GM18520 (cell line): Measurements from ENCODE around the gene TREH.

Source experiments
- ATAC-seq: cut with Tn5 transposase; IDR thresholded peaks from one replicate; pipeline ENCODE4 v1.9.1; 2021; ENCODE audit not compliant: unreplicated experiment

The TREH gene

GRCh38 chr11:118666371-118666770 is 13.1 kb downstream of the TREH start:
- no peak for ATAC-seq

- ATAC-seq, result no peak
Observed at GRCh38 chr11:118663902-118664301, 15.5 kb downstream of the TREH start.

GRCh38 chr11:118663381-118663780 is 16.1 kb downstream of the TREH start:
- ATAC-seq, result no peak

GRCh38 chr11:118662401-118663271 is 16.8 kb downstream of the TREH start:
- no peak for ATAC-seq

DNA sequence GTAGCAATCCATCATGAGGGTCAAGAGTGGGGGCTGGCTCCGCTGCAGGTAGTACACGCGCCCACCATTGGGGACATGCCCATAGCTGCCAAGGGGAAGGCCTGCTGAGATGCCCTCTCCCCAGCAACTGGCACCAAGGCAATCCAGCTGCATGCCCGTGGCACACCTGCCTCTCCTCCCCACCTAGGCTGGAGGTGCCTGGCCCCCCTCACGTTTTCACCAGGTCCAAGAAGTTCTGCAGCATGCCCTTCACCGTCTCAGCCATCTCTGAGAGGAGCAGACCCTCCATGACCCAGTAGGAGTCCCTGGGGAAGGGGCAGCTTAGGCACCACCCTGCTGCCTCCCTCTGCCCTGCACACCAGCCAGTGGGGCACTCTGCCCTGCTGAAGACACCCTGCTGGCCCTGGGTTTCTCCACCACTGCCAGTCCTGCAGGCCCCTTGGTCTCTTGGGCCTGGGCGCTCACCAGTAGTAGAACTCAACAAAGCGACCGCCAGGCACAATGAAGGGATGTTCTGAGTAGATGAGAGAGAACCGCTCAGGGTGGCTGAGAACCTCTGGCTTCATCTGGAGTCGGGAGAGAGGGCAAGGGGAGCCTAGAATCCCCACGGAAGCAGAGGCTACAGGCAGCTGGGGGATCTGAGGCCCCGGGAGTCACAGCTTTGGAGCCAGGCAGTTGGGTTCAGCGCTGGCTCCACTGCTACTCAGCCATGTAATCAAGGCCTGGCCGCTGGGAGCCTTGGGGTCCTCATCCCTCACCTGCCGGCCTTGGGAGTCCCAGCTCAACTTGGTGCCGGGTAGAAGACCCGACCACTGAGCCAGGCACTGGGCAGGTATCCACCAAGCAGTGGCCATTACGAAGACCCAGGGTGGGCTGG is 17.8 kb downstream of the TREH start:
- ATAC-seq, result no peak

DNA sequence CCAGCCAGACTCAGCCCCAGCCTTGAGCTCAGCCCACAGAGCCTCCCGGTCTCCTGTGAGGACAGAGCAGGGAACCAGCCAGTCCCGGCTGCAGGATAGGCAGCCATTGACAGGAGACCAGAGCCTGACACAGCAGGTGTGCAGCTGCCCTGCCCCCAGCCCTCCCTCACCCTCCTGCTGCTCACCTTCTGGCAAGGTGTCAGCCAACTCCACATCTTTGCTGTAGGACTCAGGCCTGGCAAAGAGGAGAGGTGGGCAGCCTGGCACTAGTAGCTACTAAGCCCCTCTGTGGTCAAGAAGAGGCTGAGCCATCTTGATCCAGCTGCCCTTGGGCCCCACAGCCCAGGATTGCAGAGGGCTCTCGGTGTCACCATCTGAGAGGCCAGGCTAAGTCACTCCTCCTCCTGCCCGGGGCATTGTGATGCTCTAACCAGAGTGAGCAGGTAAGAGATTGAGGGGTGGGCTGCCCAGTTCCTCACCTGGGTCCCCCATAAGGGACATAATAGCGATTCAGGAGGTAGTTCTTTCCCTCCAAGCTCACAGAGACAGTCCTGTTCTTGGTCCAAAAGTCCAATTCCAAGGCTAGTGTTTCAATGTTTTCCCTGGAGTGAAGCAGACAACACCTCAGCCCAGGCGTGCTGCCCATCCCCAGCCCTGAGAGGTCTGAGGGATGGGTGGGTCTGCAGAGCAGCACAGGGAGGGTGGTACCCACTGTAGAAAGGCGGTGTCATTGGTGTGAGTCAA is 18.6 kb downstream of the TREH start:
- ATAC-seq, result no peak

GRCh38 chr11:118659953-118660680 is 19.3 kb downstream of the TREH start:
- no peak for ATAC-seq

DNA sequence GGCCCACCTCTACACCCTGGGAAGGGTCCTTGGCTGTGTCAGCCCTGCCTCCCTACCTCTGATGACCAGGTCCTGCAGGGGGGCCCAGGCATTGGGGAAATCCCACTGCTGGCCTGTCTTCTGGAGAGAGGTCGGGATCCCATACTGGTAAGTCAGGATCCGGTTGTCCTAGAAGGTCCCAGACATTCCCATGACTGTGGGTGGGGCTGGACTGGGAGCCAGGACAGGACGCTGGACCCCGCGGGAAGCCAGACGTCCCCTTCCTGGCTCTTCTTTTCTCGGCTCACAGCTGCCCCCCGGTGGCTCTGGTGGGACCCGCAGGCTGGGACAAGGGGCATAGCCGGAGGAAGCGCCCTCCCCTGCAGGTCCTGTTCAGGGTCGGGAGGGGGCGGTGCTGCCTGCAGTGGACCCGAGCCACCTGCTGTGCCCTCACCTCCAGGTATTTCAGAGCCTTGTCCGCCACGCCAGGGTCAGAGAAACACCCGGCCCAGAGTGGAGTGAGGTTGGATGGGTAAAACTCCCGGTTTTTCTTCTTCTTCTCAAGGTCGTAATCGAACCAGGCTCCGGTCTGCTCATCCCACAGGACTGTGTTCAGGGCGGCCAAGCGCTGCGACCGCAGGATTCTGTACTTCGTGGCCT is 20.0 kb downstream of the TREH start:
- no peak for ATAC-seq

DNA sequence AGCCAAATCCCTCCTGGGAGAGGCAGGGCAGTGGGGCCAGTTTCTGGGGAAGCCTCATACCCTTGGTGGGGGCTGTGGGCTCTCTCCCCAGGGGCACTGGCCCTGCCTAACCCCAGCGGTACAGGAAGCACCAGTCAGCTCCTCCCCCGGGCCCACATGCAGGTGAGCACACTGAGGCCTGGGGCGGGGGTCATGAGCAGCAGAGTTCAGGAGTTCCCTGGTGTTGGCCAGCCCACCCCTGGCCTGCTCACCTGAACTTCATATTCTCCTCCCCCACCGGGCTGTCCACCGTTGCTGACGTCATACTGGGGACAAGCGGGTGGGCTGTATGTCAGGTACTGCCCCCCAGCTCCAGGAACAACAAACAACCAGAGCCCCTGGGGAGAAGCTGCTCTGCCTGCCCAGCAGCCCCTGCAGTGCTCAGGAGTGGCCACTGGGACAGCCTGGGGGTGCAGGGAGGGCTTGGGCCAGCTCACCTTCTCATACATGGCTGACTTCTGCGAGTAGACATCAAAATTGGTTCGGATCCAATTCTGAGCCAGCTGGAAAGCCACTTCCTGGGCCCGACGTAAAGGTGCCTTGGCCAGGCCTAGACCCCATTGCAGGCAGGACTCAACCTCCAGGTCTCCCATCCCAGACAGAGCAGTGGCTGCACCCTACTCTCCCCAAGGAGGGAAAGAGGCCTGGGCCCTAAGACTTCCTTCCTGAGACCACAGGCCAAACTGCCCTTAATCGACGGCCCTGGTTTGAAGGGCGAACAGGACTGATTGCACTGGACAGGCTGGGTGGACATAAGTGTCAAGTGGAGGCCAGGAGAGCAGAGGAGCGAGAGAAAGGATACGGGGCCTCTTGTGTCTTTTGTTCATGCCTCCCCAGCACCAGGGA is 20.8 kb downstream of the TREH start:
- ATAC-seq, result no peak

DNA sequence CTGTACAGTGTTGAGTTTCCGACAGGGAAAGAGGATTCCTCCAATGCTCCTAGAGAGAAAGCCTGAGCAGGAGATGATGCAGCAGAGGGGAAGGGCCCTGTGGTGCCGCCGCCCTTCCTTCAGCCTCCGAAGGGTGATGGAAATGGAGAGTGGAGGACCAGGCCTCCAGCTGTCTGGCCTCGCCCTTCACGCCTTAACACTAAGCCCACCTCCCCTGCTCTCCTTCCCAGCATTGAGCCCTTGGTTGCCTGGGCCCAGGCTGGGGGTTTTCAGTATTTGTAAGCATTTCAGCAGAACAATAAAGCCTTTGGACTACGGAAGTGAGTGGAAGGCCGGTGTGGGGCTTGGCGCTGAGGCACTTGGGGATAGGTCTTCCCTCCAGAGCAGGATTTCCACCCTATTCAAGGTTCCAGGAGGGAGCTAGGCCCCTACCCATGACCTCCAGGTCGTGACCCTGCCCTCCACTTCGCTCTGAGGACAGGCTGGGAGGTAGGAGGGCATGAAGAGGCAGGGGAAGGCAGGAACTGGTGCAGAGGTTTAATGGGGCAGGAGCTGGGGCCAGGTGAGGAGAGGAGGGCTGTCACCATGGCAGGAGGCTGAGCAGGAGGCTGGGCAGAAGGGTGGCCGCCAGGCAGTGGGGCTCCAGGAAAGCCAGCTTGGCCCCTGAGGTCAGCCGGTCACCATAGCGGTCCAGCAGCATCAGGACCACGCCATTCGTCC is 21.6 kb downstream of the TREH start:
- no peak for ATAC-seq

- ATAC-seq, result no peak
Observed at GRCh38 chr11:118657238-118657637, 22.2 kb downstream of the TREH start.

DNA sequence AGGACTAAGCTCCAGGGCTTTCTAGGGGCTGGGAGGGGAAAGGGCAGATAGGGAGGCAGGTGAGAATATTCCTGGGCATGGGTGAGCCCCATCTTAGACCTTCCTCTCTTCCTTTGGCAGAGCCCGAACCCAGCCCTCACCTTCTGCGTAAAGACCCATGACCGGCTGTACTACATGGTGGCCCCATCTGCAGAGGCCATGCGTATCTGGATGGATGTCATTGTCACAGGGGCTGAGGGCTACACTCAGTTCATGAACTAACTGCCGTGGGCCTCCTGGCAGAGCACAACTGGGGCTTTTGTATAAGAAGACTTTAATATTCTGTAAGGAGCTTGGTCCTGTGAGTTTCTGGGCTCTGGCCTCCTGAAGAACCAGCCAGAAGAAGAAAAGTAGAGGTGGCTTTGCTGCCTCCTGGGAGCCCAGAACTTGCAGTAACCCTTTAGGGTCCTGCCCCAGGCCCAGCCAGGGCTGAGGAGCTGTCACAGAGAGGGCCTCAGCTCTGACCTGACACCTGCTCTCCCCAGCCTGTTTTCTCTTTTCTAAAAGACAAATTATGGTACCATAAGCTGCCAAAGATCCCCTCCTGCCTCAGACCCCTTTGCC is 22.8 kb downstream of the TREH start:
- ATAC-seq, result no peak

- ATAC-seq, result no peak
Observed at GRCh38 chr11:118655486-118656190, 23.8 kb downstream of the TREH start.

DNA sequence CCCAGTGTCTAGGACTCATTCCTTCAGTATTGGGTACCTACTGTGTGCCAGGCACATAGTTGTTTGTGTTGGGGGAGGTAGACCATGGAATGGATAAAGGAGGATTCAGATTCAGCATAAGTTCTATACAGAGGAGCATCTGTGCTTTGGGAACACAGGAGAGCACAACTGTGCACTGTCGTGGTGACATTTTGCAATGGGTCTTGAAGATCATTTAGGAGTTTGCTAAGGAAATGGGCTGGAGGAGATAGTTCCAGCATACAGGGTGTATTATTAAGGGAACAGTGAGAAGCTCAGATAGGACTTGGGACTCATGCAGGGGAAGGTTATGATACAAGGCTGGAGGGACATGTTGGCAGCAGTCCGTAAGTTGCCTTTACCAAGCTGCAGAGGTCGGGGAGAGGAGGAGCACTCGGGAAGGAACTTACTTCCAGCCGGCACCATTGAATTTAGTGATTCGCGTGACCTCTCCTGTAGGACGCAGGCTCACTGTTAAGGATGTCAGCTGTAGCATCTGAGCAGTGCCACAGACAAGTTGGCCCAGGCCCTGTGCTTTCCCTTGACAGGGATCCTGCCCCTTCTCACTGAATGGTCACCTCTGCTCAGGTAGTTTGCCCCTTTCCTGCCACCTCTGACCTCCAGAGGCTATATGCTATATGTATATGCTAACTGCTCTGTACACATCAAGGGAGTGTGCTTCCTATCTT is 25.6 kb downstream of the TREH start:
- no peak for ATAC-seq

DNA sequence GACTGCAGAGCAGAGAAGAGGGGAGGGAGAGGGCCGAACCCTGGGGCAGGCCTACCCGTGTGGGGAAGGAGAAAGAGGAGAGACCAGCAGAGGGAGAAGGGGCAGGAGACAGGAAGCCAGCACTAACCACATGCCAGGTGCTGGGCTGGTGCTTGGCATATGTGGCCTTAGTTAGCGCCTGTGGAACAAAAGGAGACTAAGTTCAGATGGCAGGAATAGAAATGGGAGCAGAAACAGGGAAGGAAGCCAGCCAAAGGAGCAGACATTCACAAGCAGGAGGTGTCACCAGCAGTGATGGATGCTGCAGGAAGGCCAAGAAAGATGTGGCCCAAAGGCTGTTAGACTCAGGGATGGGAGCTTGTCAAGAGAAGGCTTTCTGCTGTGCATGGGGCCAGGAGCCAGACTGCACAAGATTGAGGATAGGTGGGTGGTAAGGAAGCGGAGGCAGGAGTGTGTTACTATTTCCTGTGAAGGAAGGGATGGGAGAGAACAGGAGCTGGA is 26.7 kb downstream of the TREH start:
- no peak for ATAC-seq

DNA sequence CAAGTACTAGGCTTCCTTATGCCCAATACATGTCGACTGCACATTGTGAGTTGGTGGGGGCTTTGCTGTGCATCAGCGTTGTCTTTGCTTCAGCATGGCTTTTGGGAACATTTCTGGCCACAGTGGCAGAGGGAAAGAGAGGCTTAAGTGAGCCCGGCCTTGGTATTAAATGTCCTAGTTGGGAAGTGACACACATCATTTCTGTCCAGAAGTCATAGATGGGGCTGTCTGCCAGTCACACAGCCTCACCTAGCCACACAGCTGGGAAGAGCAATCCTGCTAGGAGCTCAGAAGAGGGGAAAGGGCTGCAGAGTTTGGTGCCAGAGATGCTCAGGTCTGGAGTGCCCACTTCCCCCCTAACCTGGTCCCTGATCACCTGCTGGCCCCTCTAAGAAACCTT is 27.6 kb downstream of the TREH start:
- ATAC-seq, result no peak

DNA sequence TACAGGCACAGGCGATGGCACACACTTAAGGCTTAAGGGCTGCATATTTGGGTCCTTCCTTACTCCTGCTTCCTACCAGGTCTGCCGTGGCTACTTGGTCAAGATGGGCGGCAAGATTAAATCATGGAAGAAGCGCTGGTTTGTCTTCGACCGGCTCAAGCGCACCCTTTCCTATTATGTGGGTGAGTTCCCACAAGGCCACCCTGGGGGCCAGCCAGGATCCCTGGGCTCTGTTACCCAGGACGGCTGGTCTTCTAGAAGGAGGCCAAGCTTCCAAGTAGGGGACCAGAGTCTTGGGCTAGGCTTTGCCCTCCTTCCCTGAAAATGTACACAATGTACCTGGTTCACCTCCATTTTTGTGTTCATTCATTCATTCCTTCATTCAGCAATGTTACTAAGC is 29.1 kb downstream of the TREH start:
- no peak for ATAC-seq
